HepG2 (cell line): ENCODE results near the gene NOXO1. TPM values are rescaled to one million over a fixed set of nuclear protein-coding genes. Genes with fewer than 3 reads are reported as not detected.

Source experiments
- ATF2 ChIP-seq: sonication (generic); formaldehyde crosslinking; IDR thresholded peaks from 2 replicates; pipeline ENCODE4 v1.4.0; 2020; ENCODE audit warnings: missing genetic modification reagents
- ATRX ChIP-seq: sonication (generic); formaldehyde crosslinking; IDR thresholded peaks from 2 replicates; pipeline ENCODE4 v1.4.0; 2020; ENCODE audit warnings: missing genetic modification reagents, borderline replicate concordance
- DZIP1 ChIP-seq: sonication (generic); formaldehyde crosslinking; IDR thresholded peaks from 2 replicates; pipeline ENCODE4 v1.5.0; 2020; ENCODE audit warnings: mild to moderate bottlenecking, missing genetic modification reagents
- HNRNPLL ChIP-seq: fragments of 200-400 bp; formaldehyde crosslinking; IDR thresholded peaks from 2 replicates; pipeline ENCODE4 v1.6.1; 2017; ENCODE audit warnings: mild to moderate bottlenecking, low read depth, low read length; ENCODE audit not compliant: poor library complexity, severe bottlenecking
- HOXA9 ChIP-seq: sonication (generic); formaldehyde crosslinking; IDR thresholded peaks from 2 replicates; pipeline ENCODE4 v1.8.1; 2022; ENCODE audit warnings: missing genetic modification reagents, mild to moderate bottlenecking, moderate library complexity, borderline replicate concordance
- NR2C2 ChIP-seq: sonication (generic); formaldehyde crosslinking; IDR thresholded peaks from 2 replicates; pipeline ENCODE4 v1.4.0; 2020; ENCODE audit warnings: missing genetic modification reagents, mild to moderate bottlenecking, moderate library complexity, borderline replicate concordance
- PAWR ChIP-seq: sonication (generic); formaldehyde crosslinking; IDR thresholded peaks from 2 replicates; pipeline ENCODE4 v1.4.0; 2020; ENCODE audit warnings: missing genetic modification reagents, mild to moderate bottlenecking, borderline replicate concordance
- PRPF4 ChIP-seq: fragments of 200-400 bp; formaldehyde crosslinking; IDR thresholded peaks from 2 replicates; pipeline ENCODE4 v1.6.1; 2016; ENCODE audit warnings: low read length, low read depth; ENCODE audit not compliant: poor library complexity, severe bottlenecking
- TCF7L2 ChIP-seq: IDR thresholded peaks from 2 replicates; pipeline ENCODE4 v1.6.1; 2011; ENCODE audit warnings: mild to moderate bottlenecking, low read depth, low read length, moderate library complexity
- TOE1 ChIP-seq: sonication (generic); formaldehyde crosslinking; IDR thresholded peaks from 2 replicates; pipeline ENCODE4 v1.4.0; 2020; ENCODE audit warnings: mild to moderate bottlenecking, missing genetic modification reagents
- ZNF34 ChIP-seq: sonication (generic); formaldehyde crosslinking; IDR thresholded peaks from 2 replicates; pipeline ENCODE4 v1.4.0; 2020; ENCODE audit warnings: mild to moderate bottlenecking, missing genetic modification reagents, borderline replicate concordance
- ZNF382 ChIP-seq: sonication (generic); formaldehyde crosslinking; IDR thresholded peaks from 2 replicates; pipeline ENCODE4 v1.5.0; 2020; ENCODE audit warnings: missing genetic modification reagents, mild to moderate bottlenecking, borderline replicate concordance
- ZNF432 ChIP-seq: sonication (generic); formaldehyde crosslinking; IDR thresholded peaks from 2 replicates; pipeline ENCODE4 v1.5.0; 2020; ENCODE audit warnings: missing genetic modification reagents, mild to moderate bottlenecking, borderline replicate concordance
- ZNF687 ChIP-seq: sonication (generic); formaldehyde crosslinking; IDR thresholded peaks from 2 replicates; pipeline ENCODE4 v1.5.1; 2020; ENCODE audit warnings: mild to moderate bottlenecking, missing genetic modification reagents, moderate library complexity
- ZNF749 ChIP-seq: sonication (generic); formaldehyde crosslinking; IDR thresholded peaks from 2 replicates; pipeline ENCODE4 v1.8.0; 2022; ENCODE audit warnings: mild to moderate bottlenecking, missing genetic modification reagents, moderate library complexity, borderline replicate concordance
- polyA plus RNA-seq, 8 experiments: library from polyadenylated mRNA; depleted of rRNA in 3 of 8; stranded (reverse) in 7 of 8; unstranded in 1 of 8; fragments of >200 nt; fragmentation: Illumina TruSeq in 4 of 8; extraction: Trizol in 4 of 8; gene quantifications; 2 replicates each; pipeline versions ENCODE4 v1.2.1 to v1.2.3, GENCODE V29; 2011 to 2016; ENCODE audit warnings: low read depth in 4 of 8, missing spikeins in 1 of 8, mixed read lengths in 1 of 8; ENCODE audit not compliant: insufficient read depth in 1 of 8
- total RNA-seq, 5 experiments: library from RNA; depleted of rRNA; stranded (reverse); fragments of >200 nt; fragmentation: Illumina TruSeq; extraction: Trizol; gene quantifications; 2 replicates each; pipeline ENCODE4 v1.2.3, GENCODE V29; 2016; ENCODE audit warnings: low read depth in 1 of 5
- TF ChIP-seq, protein P1 (sequence below): sonication (generic); formaldehyde crosslinking; IDR thresholded peaks from 2 replicates; pipeline ENCODE4 v1.5.0; 2020; ENCODE audit warnings: mild to moderate bottlenecking, missing genetic modification reagents
- TF ChIP-seq, protein P2 (sequence below): IDR thresholded peaks from 2 replicates; pipeline ENCODE4 v1.6.1; 2018; ENCODE audit warnings: missing genetic modification reagents, mild to moderate bottlenecking, missing compliant biosample characterization

Gene NOXO1
- total and polyA plus RNA-seq, 2 of the 13 experiments (the other 11 are each of a cell fraction or from before 2014, with no cell fraction given) = 0.69 to 1.4 TPM

DNA sequence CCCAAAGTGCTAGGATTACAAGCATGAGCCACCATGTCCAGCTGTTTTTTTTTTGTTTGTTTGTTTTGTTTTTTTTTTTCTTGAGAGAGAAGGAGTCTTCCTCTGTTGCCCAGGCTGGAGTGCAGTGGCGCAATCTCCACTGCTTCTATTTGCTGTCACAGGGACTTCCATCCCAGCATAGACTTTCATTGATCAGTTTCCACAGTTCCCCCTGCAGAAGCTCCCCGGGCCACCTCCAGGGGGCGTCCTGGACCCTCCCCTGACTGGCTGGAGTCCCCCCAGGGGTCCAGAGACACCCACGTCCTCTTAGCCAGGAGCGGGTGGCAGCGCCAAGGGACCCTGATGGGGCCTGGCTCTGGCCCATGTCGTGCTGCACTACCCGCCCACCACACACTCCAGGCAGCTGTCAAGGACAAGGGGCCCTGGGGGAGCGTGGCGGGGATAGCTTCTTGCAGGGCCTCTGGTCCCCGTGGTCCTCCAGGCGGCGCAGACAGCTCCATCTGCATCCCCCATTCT is 35.2 kb upstream of the NOXO1 start (continued):
- TF ChIP-seq, protein P1, sequence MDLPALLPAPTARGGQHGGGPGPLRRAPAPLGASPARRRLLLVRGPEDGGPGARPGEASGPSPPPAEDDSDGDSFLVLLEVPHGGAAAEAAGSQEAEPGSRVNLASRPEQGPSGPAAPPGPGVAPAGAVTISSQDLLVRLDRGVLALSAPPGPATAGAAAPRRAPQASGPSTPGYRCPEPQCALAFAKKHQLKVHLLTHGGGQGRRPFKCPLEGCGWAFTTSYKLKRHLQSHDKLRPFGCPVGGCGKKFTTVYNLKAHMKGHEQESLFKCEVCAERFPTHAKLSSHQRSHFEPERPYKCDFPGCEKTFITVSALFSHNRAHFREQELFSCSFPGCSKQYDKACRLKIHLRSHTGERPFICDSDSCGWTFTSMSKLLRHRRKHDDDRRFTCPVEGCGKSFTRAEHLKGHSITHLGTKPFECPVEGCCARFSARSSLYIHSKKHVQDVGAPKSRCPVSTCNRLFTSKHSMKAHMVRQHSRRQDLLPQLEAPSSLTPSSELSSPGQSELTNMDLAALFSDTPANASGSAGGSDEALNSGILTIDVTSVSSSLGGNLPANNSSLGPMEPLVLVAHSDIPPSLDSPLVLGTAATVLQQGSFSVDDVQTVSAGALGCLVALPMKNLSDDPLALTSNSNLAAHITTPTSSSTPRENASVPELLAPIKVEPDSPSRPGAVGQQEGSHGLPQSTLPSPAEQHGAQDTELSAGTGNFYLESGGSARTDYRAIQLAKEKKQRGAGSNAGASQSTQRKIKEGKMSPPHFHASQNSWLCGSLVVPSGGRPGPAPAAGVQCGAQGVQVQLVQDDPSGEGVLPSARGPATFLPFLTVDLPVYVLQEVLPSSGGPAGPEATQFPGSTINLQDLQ (CRISPR knock-in tag) = no peak
- TF ChIP-seq HOXA9 = no peak
- TF ChIP-seq ATF2 (CRISPR knock-in tag) = no peak
- peak; percentile 46 for TF ChIP-seq ZNF687 (CRISPR knock-in tag)
- no peak for TF ChIP-seq DZIP1 (CRISPR knock-in tag)
- TF ChIP-seq ZNF382 (CRISPR knock-in tag) = no peak
- TF ChIP-seq HNRNPLL = peak; percentile 26
- TF ChIP-seq, protein P2, sequence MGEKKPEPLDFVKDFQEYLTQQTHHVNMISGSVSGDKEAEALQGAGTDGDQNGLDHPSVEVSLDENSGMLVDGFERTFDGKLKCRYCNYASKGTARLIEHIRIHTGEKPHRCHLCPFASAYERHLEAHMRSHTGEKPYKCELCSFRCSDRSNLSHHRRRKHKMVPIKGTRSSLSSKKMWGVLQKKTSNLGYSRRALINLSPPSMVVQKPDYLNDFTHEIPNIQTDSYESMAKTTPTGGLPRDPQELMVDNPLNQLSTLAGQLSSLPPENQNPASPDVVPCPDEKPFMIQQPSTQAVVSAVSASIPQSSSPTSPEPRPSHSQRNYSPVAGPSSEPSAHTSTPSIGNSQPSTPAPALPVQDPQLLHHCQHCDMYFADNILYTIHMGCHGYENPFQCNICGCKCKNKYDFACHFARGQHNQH (CRISPR knock-in tag) = no peak
- TF ChIP-seq ZNF34 (CRISPR knock-in tag) = no peak
- no peak for TF ChIP-seq PAWR (CRISPR knock-in tag)
- TF ChIP-seq ATRX (CRISPR knock-in tag) = no peak
- no peak for TF ChIP-seq NR2C2 (CRISPR knock-in tag)
- no peak for TF ChIP-seq TCF7L2
- TF ChIP-seq PRPF4 = no peak
- TF ChIP-seq TOE1 (CRISPR knock-in tag) = no peak
- TF ChIP-seq ZNF749 (CRISPR knock-in tag) = no peak
- TF ChIP-seq ZNF432 (CRISPR knock-in tag) = no peak
